Gastroesophageal sphincter (tissue), 4 donors: ENCODE measurements around the gene APLNR. TPM values are rescaled to one million over a fixed set of nuclear protein-coding genes. Genes with fewer than 3 reads are reported as not detected.
A peak's percentile ranks its signal among the peaks of the same experiment; 100 is the strongest.

Experiments
- ATAC-seq: fragments of 150-250 bp; one replicate; pipeline ENCODE4 v1.9.1; 2016; ENCODE audit warnings: mild to moderate bottlenecking, moderate library complexity
- H3K27ac ChIP-seq, 4 donors: fragments of 200-600 bp; sonication (generic) in 3 of 4; 1 replicate in 3 of 4; 2 replicates in 1 of 4; pipeline ENCODE4 v1.5.1; 2016 to 2019
- H3K27me3 ChIP-seq: fragments of 200-600 bp; sonication (generic); one replicate; pipeline ENCODE4 v1.5.1; 2019
- H3K36me3 ChIP-seq, 2 donors: fragments of 200-600 bp; sonication (generic); one replicate each; pipeline ENCODE4 v1.5.1; 2019; ENCODE audit warnings: control low read depth in 1 of 2
- H3K4me1 ChIP-seq, 3 donors: fragments of 200-600 bp; sonication (generic); 1 replicate in 2 of 3; 2 replicates in 1 of 3; pipeline ENCODE4 v1.5.1; 2016 to 2019; ENCODE audit warnings: control low read depth in 2 of 3
- H3K4me3 ChIP-seq, 2 donors: fragments of 200-600 bp; sonication (generic); one replicate each; pipeline ENCODE4 v1.5.1; 2019; ENCODE audit warnings: mild to moderate bottlenecking in 1 of 2, moderate library complexity in 1 of 2
- H3K9me3 ChIP-seq, 3 donors: fragments of 200-600 bp; sonication (generic); one replicate each; pipeline ENCODE4 v1.5.1; 2017 to 2019; ENCODE audit warnings: control low read depth in 2 of 3
- EP300 ChIP-seq: sonication (generic); formaldehyde crosslinking; IDR thresholded peaks from one replicate; pipeline ENCODE4 v1.6.1; 2017; ENCODE audit warnings: antibody characterized with exemption, mild to moderate bottlenecking
- POLR2A ChIP-seq, 2 donors: fragments of 450-650 bp; IDR thresholded peaks; one replicate each; pipeline ENCODE4 v1.6.1; 2017; ENCODE audit warnings: antibody characterized with exemption in 2 of 2, mild to moderate bottlenecking in 2 of 2, moderate library complexity in 1 of 2
- POLR2AphosphoS5 ChIP-seq: sonication (generic); formaldehyde crosslinking; IDR thresholded peaks from one replicate; pipeline ENCODE4 v1.6.1; 2017; ENCODE audit warnings: antibody characterized with exemption
- WGBS, 2 donors: methylation state at CpG; one replicate each; pipeline ENCODE4 v1.1.5; 2018; ENCODE audit warnings: low coverage in 1 of 2; 5-methylcytosine and 5-hydroxymethylcytosine counted together
- total RNA-seq, 4 donors: library from RNA; depleted of rRNA; stranded (reverse); fragments of >200 nt; gene quantifications; one replicate each; pipeline ENCODE4 v1.1.0, GENCODE V29; 2016
- TF ChIP-seq, protein P1 (sequence below), 4 experiments: fragments of 200-600 bp in 2 of 4; fragments of 450-650 bp in 2 of 4; sonication (generic) in 1 of 4; IDR thresholded peaks; one replicate each; pipeline ENCODE4 v1.5.1; 2017 to 2019; ENCODE audit warnings: antibody characterized with exemption in 4 of 4, mild to moderate bottlenecking in 2 of 4, moderate library complexity in 2 of 4

APLNR gene
- total RNA-seq, 4 donors from 2014 or later, result 2.2 to 3.7 (median 2.4) TPM

DNA sequence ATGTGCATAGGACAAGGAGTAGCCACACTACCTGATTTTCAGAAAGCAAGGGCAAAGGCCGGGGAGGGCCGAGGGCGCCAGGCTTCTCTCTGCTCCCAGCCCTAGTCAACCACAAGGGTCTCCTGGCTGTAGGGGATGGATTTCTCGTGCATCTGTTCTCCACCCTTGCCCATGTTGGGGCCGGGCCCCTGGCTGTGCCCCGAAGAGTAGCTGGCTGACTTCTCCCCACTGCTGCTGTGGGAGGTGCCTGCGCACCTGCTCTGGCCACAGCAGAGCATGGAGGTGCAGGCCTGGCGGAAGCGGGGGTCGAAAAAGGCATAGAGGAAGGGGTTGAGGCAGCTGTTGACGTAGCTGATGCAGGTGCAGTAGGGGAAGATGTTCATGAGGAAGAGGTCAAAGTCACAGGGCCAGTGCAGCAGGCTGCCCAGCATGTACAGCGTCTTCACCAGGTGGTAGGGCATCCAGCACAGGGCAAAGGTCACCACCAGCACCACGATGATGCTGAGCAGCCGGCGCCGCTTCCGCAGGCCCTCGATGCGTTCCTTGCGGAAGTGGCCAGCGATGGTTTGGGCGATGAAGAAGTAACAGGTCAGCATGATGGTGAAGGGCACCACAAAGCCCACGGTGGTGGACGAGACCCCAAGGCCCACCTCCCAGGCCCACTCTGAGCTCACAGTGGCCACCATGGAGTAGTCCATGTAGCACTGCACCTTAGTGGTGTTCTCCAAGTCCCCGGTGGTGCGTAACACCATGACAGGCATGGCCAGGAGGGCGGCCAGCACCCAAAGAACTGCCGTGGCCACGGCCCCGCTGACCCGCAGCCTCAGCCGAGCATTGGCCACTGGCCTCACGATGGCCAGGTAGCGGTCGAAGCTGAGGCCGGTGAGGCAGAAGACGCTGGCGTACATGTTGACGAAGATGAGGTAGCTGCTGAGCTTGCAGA, 1.0 kb downstream of the APLNR start:
- TF ChIP-seq, protein P1, sequence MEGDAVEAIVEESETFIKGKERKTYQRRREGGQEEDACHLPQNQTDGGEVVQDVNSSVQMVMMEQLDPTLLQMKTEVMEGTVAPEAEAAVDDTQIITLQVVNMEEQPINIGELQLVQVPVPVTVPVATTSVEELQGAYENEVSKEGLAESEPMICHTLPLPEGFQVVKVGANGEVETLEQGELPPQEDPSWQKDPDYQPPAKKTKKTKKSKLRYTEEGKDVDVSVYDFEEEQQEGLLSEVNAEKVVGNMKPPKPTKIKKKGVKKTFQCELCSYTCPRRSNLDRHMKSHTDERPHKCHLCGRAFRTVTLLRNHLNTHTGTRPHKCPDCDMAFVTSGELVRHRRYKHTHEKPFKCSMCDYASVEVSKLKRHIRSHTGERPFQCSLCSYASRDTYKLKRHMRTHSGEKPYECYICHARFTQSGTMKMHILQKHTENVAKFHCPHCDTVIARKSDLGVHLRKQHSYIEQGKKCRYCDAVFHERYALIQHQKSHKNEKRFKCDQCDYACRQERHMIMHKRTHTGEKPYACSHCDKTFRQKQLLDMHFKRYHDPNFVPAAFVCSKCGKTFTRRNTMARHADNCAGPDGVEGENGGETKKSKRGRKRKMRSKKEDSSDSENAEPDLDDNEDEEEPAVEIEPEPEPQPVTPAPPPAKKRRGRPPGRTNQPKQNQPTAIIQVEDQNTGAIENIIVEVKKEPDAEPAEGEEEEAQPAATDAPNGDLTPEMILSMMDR (IDR thresholded peaks at IDR 0.05), result no peak
- TF ChIP-seq POLR2A (IDR thresholded peaks at IDR 0.05), result no peak
- no peak for TF ChIP-seq EP300
- TF ChIP-seq POLR2AphosphoS5, result no peak
- peak overlapping the region in 1 of 2 donors; percentile 12 for H3K4me3 ChIP-seq
- H3K4me1 ChIP-seq, result peaks cover 0 to 4% (median 0%) of the 10 kb centered on the region in 3 donors
- no peak for ATAC-seq
- H3K36me3 ChIP-seq, result no peaks in the 10 kb centered on the region
- peaks cover 63% of the 10 kb centered on the region for H3K27me3 ChIP-seq
- no peaks in the 10 kb centered on the region for H3K9me3 ChIP-seq
- H3K27ac ChIP-seq, result peak overlapping the region in 2 of 4 donors; percentile 7 to 10
- WGBS, 2 donors, result 67% methylated on average over 12 of the region's 39 CpGs; no CpG with 5 or more reads in 1 of the 2 donors

GRCh38 chr11:57233702-57234101, 3.3 kb downstream of the APLNR start:
- Histone ChIP-seq H3K4me3 (no peak overlapping the region), H3K9me3 (no peaks in the 10 kb centered on the region), H3K4me1 (peaks cover 0 to 4% (median 0%) of the 10 kb centered on the region in 3 donors), H3K36me3 (no peaks in the 10 kb centered on the region), H3K27me3 (peaks cover 76% of the 10 kb centered on the region), H3K27ac (no peak overlapping the region)
- 63 to 100% methylated on average over 1 to 3 of the region's 5 CpGs for WGBS, 2 donors
- TF ChIP-seq POLR2AphosphoS5 (no peak), EP300 (no peak), POLR2A (IDR thresholded peaks at IDR 0.05) (no peak)
- TF ChIP-seq, protein P1 (IDR thresholded peaks at IDR 0.05), result no peak
- ATAC-seq, result no peak

- Histone ChIP-seq H3K36me3 (no peaks in the 10 kb centered on the region), H3K4me1 (peaks cover 0 to 4% (median 0%) of the 10 kb centered on the region in 3 donors), H3K27ac (no peak overlapping the region), H3K4me3 (no peak overlapping the region), H3K9me3 (no peaks in the 10 kb centered on the region), H3K27me3 (peaks cover 72% of the 10 kb centered on the region)
- TF ChIP-seq, protein P1 (IDR thresholded peaks at IDR 0.05), result no peak
- 36 to 48% methylated on average over 3 of the region's 3 CpGs for WGBS, 2 donors
- ATAC-seq, result no peak
Measured at GRCh38 chr11:57231539-57232253, 5.4 kb downstream of the APLNR start.

GRCh38 chr11:57230791-57231538, 6.1 kb downstream of the APLNR start:
- TF ChIP-seq POLR2A (IDR thresholded peaks at IDR 0.05), result no peak
- TF ChIP-seq, protein P1 (IDR thresholded peaks at IDR 0.05), result no peak
- no peak for TF ChIP-seq POLR2AphosphoS5
- TF ChIP-seq EP300, result no peak
- peaks cover 0 to 4% (median 0%) of the 10 kb centered on the region in 3 donors for H3K4me1 ChIP-seq
- WGBS, 2 donors, result 26 to 35% methylated on average over 8 to 15 of the region's 18 CpGs
- H3K9me3 ChIP-seq, result no peaks in the 10 kb centered on the region
- no peak overlapping the region for H3K4me3 ChIP-seq
- no peak for ATAC-seq
- H3K27me3 ChIP-seq, result peaks cover 68% of the 10 kb centered on the region
- H3K36me3 ChIP-seq, result no peaks in the 10 kb centered on the region
- H3K27ac ChIP-seq, result no peak overlapping the region
